Liver (tissue), 9 donors: ENCODE results near the gene TAL1. TPM values are rescaled to one million over a fixed set of nuclear protein-coding genes. Genes with fewer than 3 reads are reported as not detected.

Source experiments
- DNase-seq: peaks from one replicate; pipeline ENCODE4 v3.0.0-alpha.2; 2017; ENCODE audit warnings: low spot score
- H3K27ac ChIP-seq, 2 donors: one replicate each; pipeline ENCODE4 v1.7.0; 2013; ENCODE audit warnings: inconsistent platforms in 2 of 2, low read length in 2 of 2, control low read depth in 1 of 2, low read depth in 1 of 2, mild to moderate bottlenecking in 1 of 2
- H3K27me3 ChIP-seq, 4 donors: one replicate each; pipeline versions ENCODE4 v1.6.1 to v1.7.0; 2013; ENCODE audit warnings: low read length in 3 of 4, inconsistent platforms in 1 of 4, mild to moderate bottlenecking in 1 of 4, moderate library complexity in 1 of 4; ENCODE audit not compliant: control insufficient read depth in 4 of 4, insufficient read depth in 4 of 4
- H3K36me3 ChIP-seq, 4 donors: one replicate each; pipeline versions ENCODE4 v1.6.1 to v1.7.0; 2013; ENCODE audit warnings: low read length in 3 of 4, mild to moderate bottlenecking in 3 of 4, low read depth in 1 of 4, moderate library complexity in 1 of 4; ENCODE audit not compliant: control insufficient read depth in 4 of 4, insufficient read depth in 3 of 4
- H3K4me1 ChIP-seq, 4 donors: one replicate each; pipeline versions ENCODE4 v1.6.1 to v1.7.0; 2013; ENCODE audit warnings: low read length in 3 of 4, mild to moderate bottlenecking in 3 of 4, moderate library complexity in 1 of 4; ENCODE audit not compliant: control insufficient read depth in 4 of 4, insufficient read depth in 4 of 4
- H3K4me3 ChIP-seq, 3 donors: one replicate each; pipeline versions ENCODE4 v1.6.1 to v1.7.0; 2013; ENCODE audit warnings: low read length in 3 of 3, control low read depth in 1 of 3, low read depth in 1 of 3, mild to moderate bottlenecking in 1 of 3
- H3K9ac ChIP-seq, 2 donors: one replicate each; pipeline ENCODE4 v1.7.0; 2013; ENCODE audit warnings: low read length in 2 of 2, mild to moderate bottlenecking in 2 of 2, moderate library complexity in 2 of 2, control low read depth in 1 of 2, low read depth in 1 of 2
- H3K9me3 ChIP-seq, 4 donors: one replicate each; pipeline versions ENCODE4 v1.6.1 to v1.7.0; 2013; ENCODE audit warnings: low read length in 3 of 4; ENCODE audit not compliant: control insufficient read depth in 4 of 4
- EGR1 ChIP-seq, 2 donors: IDR thresholded peaks; 2 replicates each; pipeline ENCODE4 v1.6.1; 2016 to 2018; ENCODE audit warnings: antibody characterized with exemption in 2 of 2, low read depth in 2 of 2
- FOXA1 ChIP-seq: IDR thresholded peaks from 2 replicates; pipeline ENCODE4 v1.6.1; 2016; ENCODE audit warnings: antibody characterized with exemption
- FOXA2 ChIP-seq: IDR thresholded peaks from 2 replicates; pipeline ENCODE4 v1.6.1; 2016; ENCODE audit warnings: antibody characterized with exemption
- GABPA ChIP-seq, 2 donors: IDR thresholded peaks in 1 of 2; conservative IDR thresholded peaks in 1 of 2; 2 replicates each; pipeline ENCODE4 v1.6.1; 2016; ENCODE audit warnings: antibody characterized with exemption in 2 of 2, mild to moderate bottlenecking in 1 of 2, moderate library complexity in 1 of 2
- HNF4A ChIP-seq, 2 donors: conservative IDR thresholded peaks; 2 replicates each; pipeline ENCODE4 v1.6.1; 2016; ENCODE audit warnings: antibody characterized with exemption in 2 of 2, mild to moderate bottlenecking in 2 of 2
- JUND ChIP-seq, 2 donors: IDR thresholded peaks; 2 replicates each; pipeline ENCODE4 v1.6.1; 2016; ENCODE audit warnings: antibody characterized with exemption in 2 of 2
- NR2F2 ChIP-seq: IDR thresholded peaks from 2 replicates; pipeline ENCODE4 v1.6.1; 2016; ENCODE audit warnings: antibody characterized with exemption
- RAD21 ChIP-seq, 2 donors: IDR thresholded peaks; 2 replicates each; pipeline ENCODE4 v1.6.1; 2016; ENCODE audit warnings: antibody characterized with exemption in 2 of 2, mild to moderate bottlenecking in 2 of 2
- REST ChIP-seq: IDR thresholded peaks from 2 replicates; pipeline ENCODE4 v1.6.1; 2016; ENCODE audit warnings: antibody characterized with exemption, mild to moderate bottlenecking
- RXRA ChIP-seq, 2 donors: IDR thresholded peaks; 2 replicates each; pipeline ENCODE4 v1.6.1; 2017 to 2018; ENCODE audit warnings: antibody characterized with exemption in 2 of 2, mild to moderate bottlenecking in 1 of 2
- SP1 ChIP-seq: IDR thresholded peaks from 2 replicates; pipeline ENCODE4 v1.6.1; 2018; ENCODE audit warnings: antibody characterized with exemption, mild to moderate bottlenecking
- TAF1 ChIP-seq: conservative IDR thresholded peaks from 2 replicates; pipeline ENCODE4 v1.6.1; 2016; ENCODE audit warnings: antibody characterized with exemption, mild to moderate bottlenecking
- YY1 ChIP-seq: IDR thresholded peaks from 2 replicates; pipeline ENCODE4 v1.6.1; 2016; ENCODE audit warnings: antibody characterized with exemption, mild to moderate bottlenecking
- WGBS: extraction: QIAGEN DNeasy Blood & Tissue Kit; methylation state at CpG from one replicate; pipeline ENCODE4 v1.1.7; 2013; 5-methylcytosine and 5-hydroxymethylcytosine counted together
- polyA plus RNA-seq, 2 donors: library from polyadenylated mRNA; stranded (reverse) in 1 of 2; unstranded in 1 of 2; fragments of 200-250 nt in 1 of 2; fragments of >200 nt in 1 of 2; fragmentation: Nextera tagmentation in 1 of 2; extraction: Ambion mirVana in 1 of 2; gene quantifications; one replicate each; pipeline versions ENCODE4 v1.2.1 to v1.2.3, GENCODE V29; 2013 to 2015
- total RNA-seq, 2 donors: library from RNA; depleted of rRNA; stranded (reverse); fragments of >200 nt; gene quantifications; one replicate each; pipeline ENCODE4 v1.2.3, GENCODE V29; 2014
- TF ChIP-seq, protein P1 (sequence below): IDR thresholded peaks from 2 replicates; pipeline ENCODE4 v1.6.1; 2016; ENCODE audit warnings: antibody characterized with exemption
- TF ChIP-seq, protein P2 (sequence below): fragments of 150-350 bp; IDR thresholded peaks from 2 replicates; pipeline ENCODE4 v1.5.1; 2017; ENCODE audit warnings: improper control_type of control experiment, low read depth, low read length; ENCODE audit not compliant: missing input control
- TF ChIP-seq, protein P3 (sequence below): IDR thresholded peaks from 2 replicates; pipeline ENCODE4 v1.6.1; 2016; ENCODE audit warnings: antibody characterized with exemption
- donor health status: healthy.
- donor health status: healthy.
- donor health status: healthy.
- donor health status: healthy.
- donor health status: healthy.

TAL1 gene
- total and polyA plus RNA-seq, 4 donors: 0.79 to 184 (median 2.3) TPM

GRCh38 chr1:47209725-47210325 lies 22.2 kb downstream of the TAL1 start:
- WGBS: 57% methylated on average over 3 of the region's 3 CpGs
- DNase-seq: no peak
- peaks cover 0 to 3% (median 0%) of the 10 kb centered on the region in 4 donors for H3K27me3 ChIP-seq
- H3K27ac ChIP-seq: no peak overlapping the region
- no peak overlapping the region for H3K4me3 ChIP-seq
- no peaks in the 10 kb centered on the region for H3K9me3 ChIP-seq
- H3K4me1 ChIP-seq: no peaks in the 10 kb centered on the region
- no peak for TF ChIP-seq NR2F2
- TF ChIP-seq, protein P1, sequence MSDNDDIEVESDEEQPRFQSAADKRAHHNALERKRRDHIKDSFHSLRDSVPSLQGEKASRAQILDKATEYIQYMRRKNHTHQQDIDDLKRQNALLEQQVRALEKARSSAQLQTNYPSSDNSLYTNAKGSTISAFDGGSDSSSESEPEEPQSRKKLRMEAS: no peak
- no peak for TF ChIP-seq FOXA2
- TF ChIP-seq HNF4A (conservative IDR thresholded peaks at IDR 0.05): no peak
- TF ChIP-seq EGR1 (IDR thresholded peaks at IDR 0.05; ENCODE audit: low read depth in 2 of 2): no peak
- no peak for TF ChIP-seq RXRA (IDR thresholded peaks at IDR 0.05)
- no peak for TF ChIP-seq YY1
- TF ChIP-seq, protein P2, sequence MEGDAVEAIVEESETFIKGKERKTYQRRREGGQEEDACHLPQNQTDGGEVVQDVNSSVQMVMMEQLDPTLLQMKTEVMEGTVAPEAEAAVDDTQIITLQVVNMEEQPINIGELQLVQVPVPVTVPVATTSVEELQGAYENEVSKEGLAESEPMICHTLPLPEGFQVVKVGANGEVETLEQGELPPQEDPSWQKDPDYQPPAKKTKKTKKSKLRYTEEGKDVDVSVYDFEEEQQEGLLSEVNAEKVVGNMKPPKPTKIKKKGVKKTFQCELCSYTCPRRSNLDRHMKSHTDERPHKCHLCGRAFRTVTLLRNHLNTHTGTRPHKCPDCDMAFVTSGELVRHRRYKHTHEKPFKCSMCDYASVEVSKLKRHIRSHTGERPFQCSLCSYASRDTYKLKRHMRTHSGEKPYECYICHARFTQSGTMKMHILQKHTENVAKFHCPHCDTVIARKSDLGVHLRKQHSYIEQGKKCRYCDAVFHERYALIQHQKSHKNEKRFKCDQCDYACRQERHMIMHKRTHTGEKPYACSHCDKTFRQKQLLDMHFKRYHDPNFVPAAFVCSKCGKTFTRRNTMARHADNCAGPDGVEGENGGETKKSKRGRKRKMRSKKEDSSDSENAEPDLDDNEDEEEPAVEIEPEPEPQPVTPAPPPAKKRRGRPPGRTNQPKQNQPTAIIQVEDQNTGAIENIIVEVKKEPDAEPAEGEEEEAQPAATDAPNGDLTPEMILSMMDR: no peak
- TF ChIP-seq, protein P3, sequence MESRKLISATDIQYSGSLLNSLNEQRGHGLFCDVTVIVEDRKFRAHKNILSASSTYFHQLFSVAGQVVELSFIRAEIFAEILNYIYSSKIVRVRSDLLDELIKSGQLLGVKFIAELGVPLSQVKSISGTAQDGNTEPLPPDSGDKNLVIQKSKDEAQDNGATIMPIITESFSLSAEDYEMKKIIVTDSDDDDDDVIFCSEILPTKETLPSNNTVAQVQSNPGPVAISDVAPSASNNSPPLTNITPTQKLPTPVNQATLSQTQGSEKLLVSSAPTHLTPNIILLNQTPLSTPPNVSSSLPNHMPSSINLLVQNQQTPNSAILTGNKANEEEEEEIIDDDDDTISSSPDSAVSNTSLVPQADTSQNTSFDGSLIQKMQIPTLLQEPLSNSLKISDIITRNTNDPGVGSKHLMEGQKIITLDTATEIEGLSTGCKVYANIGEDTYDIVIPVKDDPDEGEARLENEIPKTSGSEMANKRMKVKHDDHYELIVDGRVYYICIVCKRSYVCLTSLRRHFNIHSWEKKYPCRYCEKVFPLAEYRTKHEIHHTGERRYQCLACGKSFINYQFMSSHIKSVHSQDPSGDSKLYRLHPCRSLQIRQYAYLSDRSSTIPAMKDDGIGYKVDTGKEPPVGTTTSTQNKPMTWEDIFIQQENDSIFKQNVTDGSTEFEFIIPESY: no peak
- H3K9ac ChIP-seq: no peak overlapping the region
- H3K36me3 ChIP-seq: no peaks in the 10 kb centered on the region

DNA sequence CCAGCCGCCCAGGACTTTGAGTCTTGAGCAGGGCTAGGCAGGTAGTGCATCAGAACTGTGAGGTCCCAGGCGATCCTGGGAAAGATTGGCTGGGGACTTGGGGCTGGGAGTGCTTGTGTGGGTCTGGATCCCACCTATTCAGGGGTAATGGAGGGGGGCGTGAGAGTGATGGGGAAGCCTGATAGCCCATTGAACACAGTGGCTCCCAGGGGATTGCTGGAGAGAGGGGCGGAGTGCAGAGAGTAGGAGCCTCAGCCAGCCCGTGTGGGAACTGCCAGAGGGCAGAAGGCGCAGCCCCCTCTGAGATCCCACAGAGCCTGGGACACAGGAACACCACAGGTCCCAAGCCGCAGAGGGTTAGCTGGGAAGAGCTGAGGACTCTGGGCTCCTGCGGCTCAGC lies 22.9 kb downstream of the TAL1 start:
- Histone ChIP-seq H3K9me3 (no peaks in the 10 kb centered on the region), H3K27me3 (peaks cover 0 to 3% (median 0%) of the 10 kb centered on the region in 4 donors), H3K4me1 (no peaks in the 10 kb centered on the region), H3K4me3 (no peak overlapping the region), H3K36me3 (no peaks in the 10 kb centered on the region), H3K9ac (no peak overlapping the region), H3K27ac (no peak overlapping the region)
- DNase-seq: no peak
- WGBS: 64% methylated on average over 8 of the region's 8 CpGs
- TF ChIP-seq RAD21 (IDR thresholded peaks at IDR 0.05): no peak
- TF ChIP-seq FOXA2: no peak
- TF ChIP-seq TAF1: no peak

GRCh38 chr1:47208374-47208850 lies 23.6 kb downstream of the TAL1 start:
- Histone ChIP-seq H3K4me3 (no peak overlapping the region), H3K27me3 (peaks cover 0 to 3% (median 0%) of the 10 kb centered on the region in 4 donors), H3K27ac (no peak overlapping the region), H3K9ac (no peak overlapping the region), H3K4me1 (no peaks in the 10 kb centered on the region), H3K9me3 (no peaks in the 10 kb centered on the region), H3K36me3 (no peaks in the 10 kb centered on the region)
- WGBS: 58% methylated on average over 11 of the region's 11 CpGs
- DNase-seq: no peak
- TF ChIP-seq REST (no peak), JUND (IDR thresholded peaks at IDR 0.05) (no peak), RXRA (IDR thresholded peaks at IDR 0.05) (no peak), YY1 (no peak), FOXA1 (no peak), EGR1 (IDR thresholded peaks at IDR 0.05; ENCODE audit: low read depth in 2 of 2) (no peak), TAF1 (no peak), GABPA (IDR thresholded peaks at IDR 0.05 in 1 of 2, conservative IDR thresholded peaks at IDR 0.05 in 1 of 2) (no peak), RAD21 (IDR thresholded peaks at IDR 0.05) (no peak), SP1 (no peak), FOXA2 (no peak), HNF4A (conservative IDR thresholded peaks at IDR 0.05) (no peak), NR2F2 (no peak)
- TF ChIP-seq, protein P1: no peak
- TF ChIP-seq, protein P3: no peak
